ENCODE measurements around the gene ANXA3. TPM values are rescaled to one million over a fixed set of nuclear protein-coding genes. Genes with fewer than 3 reads are reported as not detected.

Gene ANXA3
- total and polyA plus RNA-seq, 2 donors (not counting 1 experiment from before 2014, with no cell fraction given) = not detected

DNA sequence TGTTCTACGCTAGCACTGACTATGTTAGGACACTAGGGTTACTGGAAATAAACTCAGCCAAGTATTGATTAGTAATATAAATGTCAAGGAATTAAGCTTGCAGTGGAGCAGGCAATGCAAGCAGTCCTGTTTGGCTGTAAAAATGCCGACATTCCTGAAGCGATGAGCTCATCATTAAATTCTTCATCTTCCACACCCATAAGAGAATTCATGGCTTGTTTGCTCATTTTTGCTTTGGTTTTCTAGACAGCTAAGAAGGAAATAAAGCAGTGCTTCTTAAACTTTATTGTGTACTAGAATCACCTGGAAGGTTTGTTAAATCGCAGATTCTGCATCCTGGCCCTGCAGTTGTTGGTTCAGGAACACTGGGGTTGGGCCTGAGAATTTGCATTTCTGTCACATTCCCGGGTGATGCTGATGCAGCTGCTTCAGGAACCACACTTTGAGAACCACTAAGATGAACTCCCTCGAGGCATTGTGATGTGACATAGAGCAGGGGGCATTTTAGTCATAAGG lies 17.8 kb downstream of the ANXA3 start:
- 69% methylated on average over 4 of the region's 6 CpGs for WGBS (ENCODE audit: insufficient coverage)
- no peaks in the 10 kb centered on the region for H4K20me1 ChIP-seq (ENCODE audit: control insufficient read depth, insufficient read depth, low read length, poor library complexity, severe bottlenecking)
- Mint-ChIP-seq H3K27ac (no peak overlapping the region), H3K4me3 (no peak overlapping the region), H3K27me3 (peaks cover 9% of the 10 kb centered on the region), H3K9me3 (ENCODE audit: insufficient read depth) (no peaks in the 10 kb centered on the region), H3K4me1 (no peaks in the 10 kb centered on the region)
- DNase-seq (no peak), ATAC-seq (ENCODE audit: low read depth) (no peak)
- no peak overlapping the region for H3K9ac ChIP-seq (ENCODE audit: low read length)
- H3K36me3 ChIP-seq (replicated peaks in 1 of 2; ENCODE audit: control extremely low read depth in 1 of 2, control insufficient read depth in 1 of 2, extremely low read depth in 1 of 2, insufficient read depth in 2 of 2, low read length in 1 of 2) = no peaks in the 10 kb centered on the region
- H3K27me3 ChIP-seq (replicated peaks in 1 of 4; ENCODE audit: control extremely low read depth in 1 of 4, control insufficient read depth in 3 of 4, insufficient read depth in 4 of 4, low read length in 3 of 4) = peaks cover 0 to 3% (median 0%) of the 10 kb centered on the region in 4 experiments
- no peaks in the 10 kb centered on the region for H3K9me3 ChIP-seq (ENCODE audit: control extremely low read depth in 1 of 3, control insufficient read depth in 2 of 3, insufficient read depth in 1 of 3, low read length in 2 of 3)
- H2AFZ ChIP-seq (ENCODE audit: insufficient read depth, low read depth, low read length, poor library complexity, severe bottlenecking) = no peak overlapping the region
- H3K4me2 ChIP-seq (replicated peaks; ENCODE audit: low read depth, low read length, poor library complexity, severe bottlenecking) = no peak overlapping the region
- no peaks in the 10 kb centered on the region for H3K79me2 ChIP-seq (ENCODE audit: control insufficient read depth, insufficient read depth, low read length)
- ChIA-PET POLR2A (no interaction called here), CTCF (no interaction called here)
- intact Hi-C loops (cut with micrococcal nuclease) = no loop called here
- H3K27ac ChIP-seq (ENCODE audit: low read length in 2 of 2) = no peak overlapping the region
- TF ChIP-seq EZH2 (IDR thresholded peaks at IDR 0.05; ENCODE audit: borderline replicate concordance, insufficient read depth, low read depth, low read length, poor library complexity, severe bottlenecking) (no peak), CTCF (IDR thresholded peaks at IDR 0.05) (no peak)
- H3K4me1 ChIP-seq (ENCODE audit: control insufficient read depth in 2 of 2, insufficient read depth in 2 of 2, low read length in 2 of 2) = no peaks in the 10 kb centered on the region
- no peak overlapping the region for H3K4me3 ChIP-seq (ENCODE audit: control extremely low read depth in 1 of 5, extremely low read depth in 1 of 5, insufficient read depth in 1 of 5, low read depth in 2 of 5, low read length in 4 of 5)

DNA sequence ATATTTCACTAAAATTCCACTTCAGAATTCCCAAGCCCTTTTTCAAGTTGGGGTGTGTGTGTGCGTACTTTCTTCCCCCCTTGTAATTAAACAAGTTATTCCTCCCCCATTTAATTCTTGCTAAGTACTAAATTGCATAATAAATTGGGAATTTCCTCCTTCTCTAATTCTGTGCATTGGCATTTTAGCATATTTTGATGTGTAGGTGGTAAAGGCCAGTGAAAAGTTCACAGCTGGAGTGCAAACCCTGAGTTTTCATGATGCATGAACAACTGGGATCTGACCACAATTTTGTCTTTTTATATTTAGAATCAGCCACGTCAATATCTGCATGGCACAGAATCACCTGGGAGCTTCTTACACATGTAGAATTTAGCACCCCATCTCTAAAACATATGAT lies 18.5 kb downstream of the ANXA3 start:
- H3K79me2 ChIP-seq (ENCODE audit: control insufficient read depth, insufficient read depth, low read length) = no peaks in the 10 kb centered on the region
- no peak overlapping the region for H3K4me2 ChIP-seq (replicated peaks; ENCODE audit: low read depth, low read length, poor library complexity, severe bottlenecking)
- ATAC-seq (ENCODE audit: low read depth) (no peak), DNase-seq (no peak)
- H2AFZ ChIP-seq (ENCODE audit: insufficient read depth, low read depth, low read length, poor library complexity, severe bottlenecking) = no peak overlapping the region
- no CpG with 5 or more reads among the region's 2 CpGs for WGBS (ENCODE audit: insufficient coverage)
- no peaks in the 10 kb centered on the region for H3K9me3 ChIP-seq (ENCODE audit: control extremely low read depth in 1 of 3, control insufficient read depth in 2 of 3, insufficient read depth in 1 of 3, low read length in 2 of 3)
- no peak overlapping the region for H3K27ac ChIP-seq (ENCODE audit: low read length in 2 of 2)
- TF ChIP-seq EZH2 (IDR thresholded peaks at IDR 0.05; ENCODE audit: borderline replicate concordance, insufficient read depth, low read depth, low read length, poor library complexity, severe bottlenecking) (no peak), CTCF (IDR thresholded peaks at IDR 0.05) (no peak)
- no peaks in the 10 kb centered on the region for H3K4me1 ChIP-seq (ENCODE audit: control insufficient read depth in 2 of 2, insufficient read depth in 2 of 2, low read length in 2 of 2)
- CTCF ChIA-PET = no interaction called here
- no peak overlapping the region for H3K9ac ChIP-seq (ENCODE audit: low read length)
- H3K36me3 ChIP-seq (replicated peaks in 1 of 2; ENCODE audit: control extremely low read depth in 1 of 2, control insufficient read depth in 1 of 2, extremely low read depth in 1 of 2, insufficient read depth in 2 of 2, low read length in 1 of 2) = no peaks in the 10 kb centered on the region
- no peak overlapping the region for H3K4me3 ChIP-seq (ENCODE audit: control extremely low read depth in 1 of 5, extremely low read depth in 1 of 5, insufficient read depth in 1 of 5, low read depth in 2 of 5, low read length in 4 of 5)
- no peaks in the 10 kb centered on the region for H3K4me1 Mint-ChIP-seq
- intact Hi-C loops (cut with micrococcal nuclease) = no loop called here
- no peak overlapping the region for H3K27ac Mint-ChIP-seq
- no peaks in the 10 kb centered on the region for H4K20me1 ChIP-seq (ENCODE audit: control insufficient read depth, insufficient read depth, low read length, poor library complexity, severe bottlenecking)
- H3K4me3 Mint-ChIP-seq = no peak overlapping the region
- H3K9me3 Mint-ChIP-seq (ENCODE audit: insufficient read depth) = no peaks in the 10 kb centered on the region
- POLR2A ChIA-PET = no interaction called here
- peaks cover 5% of the 10 kb centered on the region for H3K27me3 Mint-ChIP-seq
- peaks cover 0 to 3% (median 0%) of the 10 kb centered on the region in 4 experiments for H3K27me3 ChIP-seq (replicated peaks in 1 of 4; ENCODE audit: control extremely low read depth in 1 of 4, control insufficient read depth in 3 of 4, insufficient read depth in 4 of 4, low read length in 3 of 4)

Data from B cell (primary cell).